ENCODE data around the gene EIF1.

DNA sequence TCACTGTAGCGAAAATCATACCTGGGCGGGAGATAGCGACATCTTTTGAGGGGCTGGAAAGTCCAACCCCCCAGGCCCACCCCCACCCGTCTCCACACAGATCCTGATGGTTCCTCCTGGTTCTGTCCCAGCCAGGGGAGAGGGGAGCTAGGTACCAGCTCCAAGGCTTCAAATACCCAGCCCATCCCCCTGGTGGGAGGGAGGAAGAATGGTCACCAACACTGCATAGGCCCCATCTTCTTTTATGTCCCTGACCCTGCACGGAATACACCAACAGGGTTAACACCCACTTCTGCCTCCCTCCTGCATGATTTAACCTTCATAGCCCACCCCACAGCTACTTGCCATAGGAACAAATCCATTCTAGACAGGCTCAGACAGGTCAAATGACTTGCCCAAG is 36.4 kb downstream of the EIF1 start:
- TF ChIP-seq CTCF (IDR thresholded peaks at IDR 0.05) (no peak), POLR2A (IDR thresholded peaks at IDR 0.05) (no peak)
